ENCODE measurements around the gene ACACA.
A peak's percentile ranks its signal among the peaks of the same experiment; 100 is the strongest.

The ACACA gene

GRCh38 chr17:37284191-37284590 lies 122.4 kb downstream of the ACACA start:
- DNase-seq = no peak

GRCh38 chr17:37283414-37283961 lies 123.1 kb downstream of the ACACA start:
- DNase-seq = no peak

GRCh38 chr17:37280841-37281240 lies 125.8 kb downstream of the ACACA start:
- DNase-seq = no peak

- no peak for DNase-seq
Measured at GRCh38 chr17:37278247-37278894, 128.3 kb downstream of the ACACA start.

GRCh38 chr17:37276475-37276874 lies 130.2 kb downstream of the ACACA start:
- no peak for DNase-seq

GRCh38 chr17:37274461-37274860 lies 132.2 kb downstream of the ACACA start:
- no peak for DNase-seq

- no peak for DNase-seq
Measured at GRCh38 chr17:37273409-37274051, 133.1 kb downstream of the ACACA start.

- no peak for DNase-seq
Measured at GRCh38 chr17:37265446-37266173, 141.0 kb downstream of the ACACA start.

- no peak for DNase-seq
Measured at GRCh38 chr17:37261286-37261685, 145.3 kb downstream of the ACACA start.

- DNase-seq = no peak
Measured at GRCh38 chr17:37259030-37259735, 147.5 kb downstream of the ACACA start.

- DNase-seq = no peak
Measured at GRCh38 chr17:37256627-37257026, 150.0 kb downstream of the ACACA start.

GRCh38 chr17:37255432-37255831 lies 151.2 kb downstream of the ACACA start:
- no peak for DNase-seq

GRCh38 chr17:37247825-37248224 lies 158.8 kb downstream of the ACACA start:
- DNase-seq = no peak

- DNase-seq = no peak
Measured at GRCh38 chr17:37246085-37246484, 160.6 kb downstream of the ACACA start.

- no peak for DNase-seq
Measured at GRCh38 chr17:37240381-37240780, 166.3 kb downstream of the ACACA start.

GRCh38 chr17:37239690-37240334 lies 166.8 kb downstream of the ACACA start:
- DNase-seq = peak; percentile 28

- DNase-seq = no peak
Measured at GRCh38 chr17:37234106-37234505, 172.5 kb downstream of the ACACA start.

GRCh38 chr17:37233036-37233435 lies 173.6 kb downstream of the ACACA start:
- no peak for DNase-seq

GRCh38 chr17:37231887-37232286 lies 174.7 kb downstream of the ACACA start:
- DNase-seq = no peak

GRCh38 chr17:37230633-37231032 lies 176.0 kb downstream of the ACACA start:
- DNase-seq = no peak

GRCh38 chr17:37225465-37225864 lies 181.2 kb downstream of the ACACA start:
- DNase-seq = no peak

GRCh38 chr17:37221865-37222264 lies 184.8 kb downstream of the ACACA start:
- no peak for DNase-seq

GRCh38 chr17:37220607-37220953 lies 186.1 kb downstream of the ACACA start:
- DNase-seq = peak; percentile 46
